H9 (cell line): ENCODE results near the gene CALN1. TPM values are rescaled to one million over a fixed set of nuclear protein-coding genes. Genes with fewer than 3 reads are reported as not detected.

ENCODE experiments used
- DNase-seq: peaks from one replicate; pipeline ENCODE4 v3.0.0-alpha.2; 2017
- H2AFZ ChIP-seq: one replicate; pipeline ENCODE4 v1.6.1; 2013; ENCODE audit warnings: mild to moderate bottlenecking, low read length, control low read depth, moderate library complexity
- H2AK5ac ChIP-seq: 2 replicates; pipeline ENCODE4 v1.6.1; 2013; ENCODE audit warnings: low read length, control low read depth, mixed read lengths; ENCODE audit not compliant: insufficient read length
- H2BK120ac ChIP-seq: one replicate; pipeline ENCODE4 v1.6.1; 2013; ENCODE audit warnings: low read depth, mild to moderate bottlenecking, low read length, control low read depth, inconsistent platforms; ENCODE audit not compliant: poor library complexity, severe bottlenecking
- H2BK12ac ChIP-seq: 2 replicates; pipeline ENCODE4 v1.6.1; 2013; ENCODE audit warnings: low read length, control low read depth, mixed read lengths, low read depth; ENCODE audit not compliant: insufficient read length
- H2BK15ac ChIP-seq: 2 replicates; pipeline ENCODE4 v1.6.1; 2013; ENCODE audit warnings: low read depth, low read length, control low read depth
- H2BK20ac ChIP-seq: one replicate; pipeline ENCODE4 v1.6.1; 2013; ENCODE audit warnings: low read depth, mild to moderate bottlenecking, low read length, control low read depth, inconsistent platforms; ENCODE audit not compliant: poor library complexity, severe bottlenecking
- H2BK5ac ChIP-seq: 2 replicates; pipeline ENCODE4 v1.6.1; 2013; ENCODE audit warnings: low read length, control low read depth, mixed read lengths; ENCODE audit not compliant: insufficient read length
- H3K14ac ChIP-seq: 2 replicates; pipeline ENCODE4 v1.6.1; 2013; ENCODE audit warnings: low read length, control low read depth; ENCODE audit not compliant: insufficient read depth
- H3K18ac ChIP-seq: 2 replicates; pipeline ENCODE4 v1.6.1; 2013; ENCODE audit warnings: low read depth, mild to moderate bottlenecking, mixed read lengths, low read length, control low read depth; ENCODE audit not compliant: insufficient read length
- H3K23ac ChIP-seq: 2 replicates; pipeline ENCODE4 v1.6.1; 2013; ENCODE audit warnings: low read length, control low read depth, mixed read lengths, low read depth; ENCODE audit not compliant: insufficient read length
- H3K23me2 ChIP-seq: 2 replicates; pipeline ENCODE4 v1.6.1; 2013; ENCODE audit warnings: low read depth, mild to moderate bottlenecking, mixed read lengths, low read length, control low read depth; ENCODE audit not compliant: insufficient read length, poor library complexity, severe bottlenecking
- H3K27ac ChIP-seq: 2 replicates; pipeline ENCODE4 v1.5.1; 2013; ENCODE audit warnings: low read length, control low read depth, mixed read lengths, low read depth; ENCODE audit not compliant: insufficient read length
- H3K27me3 ChIP-seq: 2 replicates; pipeline ENCODE4 v1.6.1; 2013; ENCODE audit warnings: low read length, control low read depth, inconsistent platforms; ENCODE audit not compliant: insufficient read depth
- H3K4ac ChIP-seq: 2 replicates; pipeline ENCODE4 v1.6.1; 2013; ENCODE audit warnings: low read depth, mild to moderate bottlenecking, control low read depth, inconsistent platforms, low read length, moderate library complexity
- H3K4me1 ChIP-seq: 2 replicates; pipeline ENCODE4 v1.6.1; 2013; ENCODE audit warnings: low read length, control low read depth, inconsistent platforms; ENCODE audit not compliant: insufficient read depth
- H3K4me2 ChIP-seq: 2 replicates; pipeline ENCODE4 v1.6.1; 2013; ENCODE audit warnings: low read length, control low read depth, mixed read lengths; ENCODE audit not compliant: insufficient read length, insufficient read depth
- H3K56ac ChIP-seq: 2 replicates; pipeline ENCODE4 v1.6.1; 2013; ENCODE audit warnings: low read depth, mild to moderate bottlenecking, mixed read lengths, low read length, control low read depth; ENCODE audit not compliant: insufficient read length
- H3K79me1 ChIP-seq: 2 replicates; pipeline ENCODE4 v1.6.1; 2013; ENCODE audit warnings: low read depth, mild to moderate bottlenecking, moderate library complexity, low read length, control low read depth, inconsistent platforms; ENCODE audit not compliant: insufficient read depth, poor library complexity, severe bottlenecking
- H3K79me2 ChIP-seq: 2 replicates; pipeline ENCODE4 v1.6.1; 2013; ENCODE audit warnings: low read length, control low read depth, inconsistent platforms; ENCODE audit not compliant: insufficient read depth
- H3K9ac ChIP-seq: 2 replicates; pipeline ENCODE4 v1.6.1; 2013; ENCODE audit warnings: low read length, control low read depth, mixed read lengths; ENCODE audit not compliant: insufficient read length; ENCODE audit errors: extremely low read depth
- H3K9me3 ChIP-seq: one replicate; pipeline ENCODE4 v1.6.1; 2013; ENCODE audit warnings: low read depth, low read length, inconsistent platforms; ENCODE audit not compliant: control insufficient read depth
- H3T11ph ChIP-seq: one replicate; pipeline ENCODE4 v1.6.1; 2013; ENCODE audit warnings: mild to moderate bottlenecking, low read length, control low read depth, inconsistent platforms
- H4K20me1 ChIP-seq: one replicate; pipeline ENCODE4 v1.6.1; 2013; ENCODE audit not compliant: control insufficient read depth, insufficient read length, insufficient read depth
- H4K5ac ChIP-seq: 2 replicates; pipeline ENCODE4 v1.6.1; 2013; ENCODE audit warnings: low read depth, mild to moderate bottlenecking, mixed read lengths, low read length, control low read depth; ENCODE audit not compliant: insufficient read length
- H4K8ac ChIP-seq: replicated peaks from 2 replicates; pipeline ENCODE4 v1.6.1; 2013; ENCODE audit warnings: low read length, control low read depth, mixed read lengths, low read depth; ENCODE audit not compliant: insufficient read length
- H4K91ac ChIP-seq: 2 replicates; pipeline ENCODE4 v1.6.1; 2013; ENCODE audit warnings: low read depth, mild to moderate bottlenecking, moderate library complexity, mixed read lengths, low read length, control low read depth; ENCODE audit not compliant: insufficient read length
- H3K27ac Mint-ChIP-seq, 3 experiments: 2 replicates in 2 of 3; 3 replicates in 1 of 3; pipeline ENCODE4 v1.8.0; 2020 to 2021; ENCODE audit warnings: mixed read lengths in 3 of 3, mild to moderate bottlenecking in 1 of 3, moderate library complexity in 1 of 3
- H3K27me3 Mint-ChIP-seq: 2 replicates; pipeline ENCODE4 v1.8.0; 2021; ENCODE audit warnings: low read depth, mild to moderate bottlenecking, moderate library complexity, mixed read lengths
- H3K36me3 Mint-ChIP-seq, 3 experiments: 2 replicates in 2 of 3; 3 replicates in 1 of 3; pipeline ENCODE4 v1.8.0; 2020 to 2021; ENCODE audit warnings: low read depth in 3 of 3, mixed read lengths in 3 of 3; ENCODE audit not compliant: insufficient read depth in 1 of 3
- H3K4me1 Mint-ChIP-seq, 2 experiments: 2 replicates each; pipeline ENCODE4 v1.8.0; 2020; ENCODE audit warnings: mixed read lengths in 2 of 2
- H3K4me3 Mint-ChIP-seq, 2 experiments: 2 replicates in 1 of 2; 3 replicates in 1 of 2; pipeline ENCODE4 v1.8.0; 2020 to 2021; ENCODE audit warnings: mild to moderate bottlenecking in 2 of 2, mixed read lengths in 2 of 2, moderate library complexity in 1 of 2
- H3K9me3 Mint-ChIP-seq, 2 experiments: 2 replicates in 1 of 2; 3 replicates in 1 of 2; pipeline ENCODE4 v1.8.0; 2020; ENCODE audit warnings: mild to moderate bottlenecking in 2 of 2, mixed read lengths in 2 of 2, moderate library complexity in 1 of 2
- CTCF ChIP-seq: fragments of 200-600 bp; sonication (generic); conservative IDR thresholded peaks from 3 replicates; pipeline ENCODE4 v1.8.0; 2021; ENCODE audit warnings: antibody characterized with exemption, mild to moderate bottlenecking
- WGBS: extraction: QIAGEN DNeasy Blood & Tissue Kit; methylation state at CpG from one replicate; pipeline ENCODE4 v1.1.7; 2013; ENCODE audit warnings: missing lambda C conversion rate, low lambda C conversion rate, mixed read lengths; ENCODE audit not compliant: insufficient read length; ENCODE audit errors: extremely low coverage; 5-methylcytosine and 5-hydroxymethylcytosine counted together
- total RNA-seq: library from RNA; stranded (reverse); gene quantifications from 2 replicates; pipeline ENCODE4 v1.2.1, GENCODE V29; 2021

CALN1 gene
- total RNA-seq, 1 experiment from 2014 or later = 2.8 TPM

- Histone ChIP-seq H4K5ac (no peak overlapping the region), H3K23me2 (no peaks in the 10 kb centered on the region), H3K4me2 (no peak overlapping the region), H3K27ac (no peak overlapping the region), H3K79me2 (no peaks in the 10 kb centered on the region), H3K9me3 (no peaks in the 10 kb centered on the region), H2BK20ac (no peak overlapping the region), H3K79me1 (no peaks in the 10 kb centered on the region), H3K18ac (peak overlapping the region; percentile 30), H2AFZ (no peak overlapping the region), H3K14ac (no peak overlapping the region), H3K56ac (no peak overlapping the region), H2BK12ac (no peak overlapping the region), H3K23ac (no peak overlapping the region), H3K9ac (no peak overlapping the region), H3T11ph (no peak overlapping the region), H3K27me3 (no peaks in the 10 kb centered on the region), H2AK5ac (no peak overlapping the region), H4K8ac (peak overlapping the region; percentile 71), H3K4me1 (peaks cover 3% of the 10 kb centered on the region; the same call in 1 of the 2 replicates), H2BK5ac (no peak overlapping the region), H2BK120ac (no peak overlapping the region), H3K4ac (no peak overlapping the region), H4K20me1 (no peaks in the 10 kb centered on the region), H2BK15ac (no peak overlapping the region), H4K91ac (no peak overlapping the region)
- no peak for DNase-seq
- Mint-ChIP-seq H3K9me3 (peaks cover 12 to 20% of the 10 kb centered on the region in 2 experiments), H3K27ac (no peak overlapping the region), H3K27me3 (no peaks in the 10 kb centered on the region; the same call in 1 of the 2 replicates), H3K4me1 (peaks cover 11 to 20% of the 10 kb centered on the region in 2 experiments), H3K4me3 (no peak overlapping the region), H3K36me3 (peaks cover 8 to 13% (median 11%) of the 10 kb centered on the region in 3 experiments)
- no CpG with 5 or more reads among the region's 8 CpGs for WGBS
- no peak for TF ChIP-seq CTCF
These were observed 302.6 kb downstream of the CALN1 start for GRCh38 chr7:72109566-72109965.
